Stimulated activated CD4-positive, alpha-beta T cell treated with anti-CD3 and anti-CD28 coated beads, Interleukin-4, amount 100 ng/mL, for 4 hours (primary cell): ENCODE data around the gene PPCS.

Source experiments
- DNase-seq, 2 experiments: peaks; one replicate each; pipeline ENCODE4 v3.0.0-alpha.2; 2020

Gene PPCS

GRCh38 chr1:42456010-42456753 is at the start of gene PPCS, which contains the start of gene ZMYND12:
Gene PPCS (plus strand): TSS chr1:42456543. CDS start chr1:42456566, 23 bp downstream.
Gene ZMYND12 (minus strand): TSS chr1:42456022. CDS start chr1:42455997, 25 bp downstream.
- DNase-seq = peak; percentile 89 to 93

- no peak for DNase-seq
These were observed 41.5 kb upstream of the PPCS start for GRCh38 chr1:42414551-42415496.

DNA sequence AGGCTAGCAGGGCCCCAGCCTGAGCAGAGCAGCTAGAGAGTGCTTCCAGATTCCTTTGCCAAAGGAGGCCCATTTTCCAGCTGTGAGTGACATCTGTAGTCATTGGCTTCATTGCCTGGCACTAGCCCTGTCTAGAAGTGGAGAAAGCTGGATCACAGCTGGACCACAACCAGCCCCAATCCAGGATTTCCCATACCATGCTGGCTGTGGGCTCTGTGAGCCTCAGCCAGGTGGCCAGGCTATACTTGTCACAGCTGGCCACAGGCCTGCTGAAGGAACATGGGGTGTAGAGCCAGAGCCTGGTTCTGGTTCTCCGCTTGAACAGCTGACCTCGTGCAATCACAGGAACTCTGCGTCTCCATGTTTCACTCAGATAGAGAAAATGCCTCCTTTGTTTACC is 39.2 kb upstream of the PPCS start:
- DNase-seq = no peak

- DNase-seq = no peak
These were observed 37.8 kb upstream of the PPCS start for GRCh38 chr1:42418516-42418915.

DNA sequence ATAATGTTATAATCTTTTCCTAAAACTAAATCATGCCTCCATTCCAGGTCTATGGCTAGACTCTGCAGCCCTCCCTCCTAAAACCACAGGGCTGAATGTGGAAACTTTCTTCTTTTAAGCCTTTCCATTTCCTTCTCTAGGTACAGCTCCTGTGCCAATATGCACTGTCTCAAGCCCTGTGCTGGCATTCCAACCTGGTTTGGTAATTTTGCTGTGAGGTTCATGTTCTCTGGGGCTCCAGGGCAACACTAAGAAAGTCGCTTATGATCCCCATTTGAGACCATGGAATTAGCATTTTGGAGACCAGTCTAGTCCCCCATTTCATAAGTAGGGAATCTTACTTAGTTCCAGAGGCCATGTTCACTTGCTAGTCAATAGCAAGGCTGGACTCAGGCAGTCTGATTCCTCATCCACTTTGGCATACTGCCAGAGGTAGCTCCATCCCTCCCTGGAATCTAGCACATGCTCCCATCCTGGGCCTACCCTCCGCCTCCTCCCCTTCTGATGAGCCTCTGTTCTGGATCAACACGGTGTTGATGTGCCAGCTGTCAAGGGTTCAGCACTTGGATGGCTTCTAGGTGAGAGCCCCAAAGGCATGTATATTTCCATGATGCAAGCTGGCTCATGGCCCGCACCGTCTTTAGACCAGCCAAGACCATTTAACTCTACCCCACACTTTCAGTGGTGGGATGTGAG is 37.1 kb upstream of the PPCS start:
- DNase-seq = no peak

DNA sequence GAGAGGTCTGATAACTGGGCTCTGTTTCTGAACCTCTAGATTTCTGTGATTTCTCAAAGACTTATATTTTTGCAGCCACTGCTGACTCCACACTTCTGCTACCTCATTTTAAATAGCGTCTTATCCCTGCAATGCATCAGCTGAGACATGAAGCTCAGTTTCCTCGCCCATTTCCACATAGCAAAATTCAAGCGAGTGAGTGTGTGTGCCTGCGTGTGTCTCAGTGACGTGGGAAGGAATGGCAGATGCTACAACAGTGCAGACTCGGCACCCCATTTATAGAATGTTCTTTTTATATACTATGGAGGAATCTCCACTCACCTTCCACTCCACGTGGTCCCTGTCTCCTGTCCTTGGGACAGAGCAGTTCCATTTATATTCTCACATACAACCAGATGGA is 36.2 kb upstream of the PPCS start:
- no peak for DNase-seq

- no peak for DNase-seq
These were observed 35.3 kb upstream of the PPCS start for GRCh38 chr1:42420911-42421585.

DNA sequence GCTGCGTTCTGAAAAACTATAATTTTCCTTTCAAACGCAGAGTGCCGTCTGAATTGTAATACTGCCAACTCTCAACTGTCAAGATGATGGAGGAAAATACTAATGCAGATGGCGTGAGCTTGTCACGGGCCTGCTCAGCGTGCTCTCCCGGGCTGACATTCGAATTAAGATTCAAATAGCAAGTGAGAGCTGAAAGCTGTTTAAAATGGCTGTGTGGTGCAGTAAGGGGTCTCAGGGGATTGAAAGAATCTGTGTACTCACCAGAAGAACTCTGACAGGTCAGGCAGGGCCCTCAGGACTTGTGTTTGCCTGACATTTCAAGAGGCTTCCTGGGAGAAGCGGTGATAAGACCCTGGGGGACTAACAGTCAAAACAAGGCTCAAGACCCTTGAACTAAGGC is 33.6 kb upstream of the PPCS start:
- no peak for DNase-seq

DNA sequence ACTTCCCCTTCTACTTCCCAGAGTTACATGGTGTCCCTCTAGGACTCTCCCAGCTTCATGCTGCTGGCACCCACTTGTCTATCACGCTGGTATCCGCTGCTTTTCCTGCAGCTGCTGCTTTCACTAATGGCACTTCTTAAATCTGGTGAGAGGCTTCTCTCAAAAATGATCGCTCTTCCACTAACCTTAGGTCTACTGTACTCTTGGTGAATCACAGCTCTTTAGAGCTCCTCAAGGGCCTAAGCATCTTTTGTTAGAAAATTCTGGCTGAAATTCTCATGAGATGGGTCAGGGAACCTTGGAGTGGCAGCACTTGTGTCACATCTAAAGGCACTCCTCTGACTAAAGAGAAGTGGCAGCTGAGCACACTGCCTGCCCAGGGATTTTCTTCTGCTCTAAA is 32.7 kb upstream of the PPCS start:
- no peak for DNase-seq

GRCh38 chr1:42424201-42424600 is 32.1 kb upstream of the PPCS start:
- no peak for DNase-seq

- DNase-seq = no peak
These were observed 29.1 kb upstream of the PPCS start for GRCh38 chr1:42427240-42427639.

DNA sequence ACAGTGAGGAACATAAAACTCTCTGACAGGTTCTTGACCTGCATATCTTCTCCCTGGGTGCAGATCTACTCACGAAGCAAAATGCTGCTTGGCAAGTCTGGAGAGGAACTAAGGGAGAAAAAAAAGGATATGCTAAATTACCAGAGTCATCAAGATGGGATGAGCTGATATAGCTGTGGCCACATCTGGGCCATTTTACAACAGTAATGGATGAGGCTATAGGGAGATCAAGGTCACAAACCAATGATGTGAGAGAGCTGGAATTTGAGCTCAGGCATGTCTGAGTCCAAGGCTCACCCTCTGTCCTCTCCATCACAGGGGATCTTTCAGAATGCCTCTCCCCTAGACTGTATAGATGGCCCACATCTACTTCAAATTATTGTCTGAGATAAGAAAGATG is 26.7 kb upstream of the PPCS start:
- DNase-seq = no peak

DNA sequence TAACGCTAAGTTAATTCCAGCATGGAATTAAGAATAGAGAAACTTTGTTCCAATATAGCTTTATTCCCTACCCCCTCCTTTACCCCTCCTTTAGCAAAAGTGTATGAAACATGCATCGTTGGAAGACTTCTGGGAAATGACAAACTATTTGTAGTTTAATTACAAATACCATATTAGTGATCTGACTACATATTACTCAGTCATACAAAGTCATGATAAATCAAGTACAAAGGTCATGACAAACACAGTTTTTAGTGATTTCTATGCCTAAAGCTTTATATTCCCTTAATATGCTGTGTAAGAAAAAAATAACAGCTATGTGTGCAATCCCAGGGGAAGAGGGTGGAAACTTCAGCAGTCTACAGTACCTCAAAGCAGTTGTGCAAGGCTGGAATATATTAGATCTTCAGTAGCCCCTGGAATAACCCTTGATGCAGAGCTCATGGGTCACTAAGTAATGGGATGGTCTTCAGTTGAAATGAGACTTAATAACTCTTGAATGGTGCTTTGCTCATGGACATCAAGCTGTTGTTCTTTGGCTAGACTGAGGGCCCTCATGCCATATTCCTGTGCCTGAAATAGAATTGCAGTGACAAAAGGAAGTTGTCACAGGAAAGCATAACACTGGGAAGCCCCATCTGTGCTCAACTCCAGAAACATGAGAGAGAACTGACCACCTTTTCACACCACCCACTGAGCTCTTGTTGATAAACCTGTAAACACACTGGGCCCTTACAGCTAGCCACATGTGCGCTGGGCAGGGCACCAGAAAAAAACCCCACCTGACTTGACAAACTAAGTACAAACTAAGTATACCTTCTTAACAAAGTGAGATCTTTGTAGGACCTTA is 25.8 kb upstream of the PPCS start:
- DNase-seq = no peak

DNA sequence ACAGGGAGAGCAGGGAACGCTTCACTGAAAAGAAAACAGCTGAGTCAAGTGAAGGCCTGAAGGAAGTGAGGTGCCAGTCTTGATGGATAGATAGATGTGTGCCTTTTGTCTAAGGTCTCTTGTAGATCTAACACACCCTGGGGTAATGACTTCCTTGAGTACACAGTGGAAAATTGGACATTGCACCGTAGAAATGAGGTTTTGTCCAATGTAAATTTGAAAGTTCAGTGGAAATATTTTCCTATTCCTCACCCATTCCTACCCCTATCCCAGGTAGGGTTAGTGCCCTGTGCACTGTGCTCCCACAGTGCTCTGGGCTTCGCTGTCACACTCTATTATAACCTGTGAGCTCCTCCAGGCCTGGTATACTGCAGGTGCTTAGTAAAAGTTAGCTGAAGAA is 24.8 kb upstream of the PPCS start:
- no peak for DNase-seq

DNA sequence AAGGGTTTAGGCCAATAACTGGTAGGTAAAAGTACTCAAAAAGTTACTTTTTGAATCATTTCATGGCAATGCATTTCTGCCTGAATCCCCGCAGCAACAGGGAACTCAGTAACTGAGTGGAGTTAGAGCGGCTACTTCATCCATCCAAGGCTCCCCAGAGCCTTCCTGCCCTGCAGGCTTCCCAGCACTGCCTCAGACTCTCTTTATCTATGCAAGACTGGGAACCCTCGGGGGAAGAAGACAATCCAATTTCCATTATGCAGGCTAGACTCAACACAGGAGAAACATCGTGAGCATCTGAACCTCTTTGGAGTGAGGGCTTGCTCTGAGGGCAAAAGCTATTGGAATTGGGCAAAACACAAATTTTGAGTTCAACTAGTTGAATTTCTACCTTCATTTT is 23.6 kb upstream of the PPCS start:
- no peak for DNase-seq

- no peak for DNase-seq
These were observed 23.0 kb upstream of the PPCS start for GRCh38 chr1:42433369-42433768.

GRCh38 chr1:42434340-42434739 is 22.0 kb upstream of the PPCS start:
- no peak for DNase-seq

- no peak for DNase-seq
These were observed 16.4 kb upstream of the PPCS start for GRCh38 chr1:42439940-42440339.

DNA sequence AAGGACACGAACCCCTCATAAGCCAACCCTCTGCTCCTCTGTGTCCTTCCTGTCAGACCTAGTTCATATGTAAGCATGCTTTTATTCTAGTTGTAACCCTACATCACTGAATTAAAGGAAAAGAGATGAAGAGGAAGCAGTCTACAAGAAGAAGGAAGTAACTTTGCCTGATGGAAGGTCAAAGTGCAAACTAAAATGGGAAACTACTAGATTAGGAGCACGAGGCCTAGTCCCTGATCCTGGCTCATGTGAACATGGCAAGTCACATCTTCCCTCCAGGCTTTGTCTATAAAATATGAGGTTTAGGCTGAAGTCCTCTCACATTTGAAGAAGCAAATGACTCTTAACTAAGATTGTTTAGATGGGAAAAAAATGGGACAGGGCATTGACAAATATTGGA is 13.7 kb upstream of the PPCS start:
- no peak for DNase-seq

GRCh38 chr1:42449256-42449655 is 7.1 kb upstream of the PPCS start:
- DNase-seq = no peak

GRCh38 chr1:42450061-42450460 is 6.3 kb upstream of the PPCS start:
- no peak for DNase-seq

DNA sequence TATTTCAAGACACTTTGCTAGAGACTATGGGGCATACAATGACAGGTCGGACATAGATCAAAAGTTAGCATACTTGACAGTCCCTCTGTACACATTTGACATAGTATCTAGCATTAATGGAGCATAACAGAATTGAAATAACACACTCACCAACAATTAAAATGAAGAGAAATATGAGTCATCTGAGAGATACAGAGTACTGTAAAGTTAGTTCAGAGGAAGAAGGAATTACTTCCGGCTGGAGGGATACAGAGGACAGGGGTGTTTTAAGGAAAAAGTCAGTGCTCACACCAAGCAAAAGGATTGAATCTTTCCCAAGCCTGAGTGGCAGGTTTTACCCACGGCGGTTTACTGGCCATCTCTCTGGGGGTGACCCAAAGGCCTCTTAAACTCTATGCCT is 3.0 kb upstream of the PPCS start:
- DNase-seq = no peak
